ENCODE measurements around the gene ADAMTSL3. TPM values are rescaled to one million over a fixed set of nuclear protein-coding genes. Genes with fewer than 3 reads are reported as not detected.

Gene ADAMTSL3
- total RNA-seq, 1 experiment from 2014 or later, result 0.05 TPM

- TF ChIP-seq EZH2 (IDR thresholded peaks at IDR 0.05), result no peak
Observed at GRCh38 chr15:83694536-83694935, 40.6 kb downstream of the ADAMTSL3 start (continued).

- Histone ChIP-seq H3K27me3 (ENCODE audit: insufficient read depth, low read length) (peaks cover 10% of the 10 kb centered on the region), H3K9me2 (ENCODE audit: insufficient read depth) (no peaks in the 10 kb centered on the region), H3K4me2 (ENCODE audit: low read length) (no peak overlapping the region), H4K20me1 (ENCODE audit: insufficient read depth) (no peaks in the 10 kb centered on the region), H3K4me1 (ENCODE audit: control insufficient read depth in 1 of 2, insufficient read depth in 2 of 2, low read length in 2 of 2) (peaks cover 0 to 3% of the 10 kb centered on the region in 2 experiments; a peak in 1 of 4 replicates), H3K9me3 (ENCODE audit: control insufficient read depth in 1 of 2, insufficient read depth in 1 of 2, low read depth in 1 of 2, low read length in 2 of 2) (no peaks in the 10 kb centered on the region), H3K36me3 (ENCODE audit: control insufficient read depth in 1 of 2, insufficient read depth in 2 of 2, low read length in 2 of 2) (no peaks in the 10 kb centered on the region), H3K9ac (ENCODE audit: low read length) (no peak overlapping the region), H3K79me2 (ENCODE audit: insufficient read depth, low read length) (no peaks in the 10 kb centered on the region), H3K4me3 (replicated peaks in 1 of 2; ENCODE audit: low read depth in 1 of 2, low read length in 2 of 2) (no peak overlapping the region), H3K27ac (ENCODE audit: low read depth, low read length) (no peak overlapping the region), H2AFZ (ENCODE audit: low read depth, low read length, poor library complexity, severe bottlenecking) (no peak overlapping the region)
- TF ChIP-seq TCF7L2 (IDR thresholded peaks at IDR 0.05; ENCODE audit: borderline replicate concordance, extremely low read depth, insufficient read depth, insufficient read length) (no peak), JUND (IDR thresholded peaks at IDR 0.05) (no peak), RAD21 (IDR thresholded peaks at IDR 0.05; ENCODE audit: low read depth) (no peak), SIN3A (IDR thresholded peaks at IDR 0.05; ENCODE audit: low read depth) (no peak), ZBTB33 (IDR thresholded peaks at IDR 0.05; ENCODE audit: extremely low read depth, insufficient replicate concordance, low read length) (no peak), SRF (IDR thresholded peaks at IDR 0.05; ENCODE audit: low read depth) (no peak), SP1 (IDR thresholded peaks at IDR 0.05; ENCODE audit: low read depth) (no peak), ZNF274 (IDR thresholded peaks at IDR 0.05; ENCODE audit: low read depth, low read length) (no peak), MAX (IDR thresholded peaks at IDR 0.05) (no peak), CTCF (IDR thresholded peaks at IDR 0.05 in 2 of 3, conservative IDR thresholded peaks at IDR 0.05 in 1 of 3; ENCODE audit: borderline replicate concordance in 1 of 3, insufficient read depth in 1 of 3, low read depth in 2 of 3, low read length in 2 of 3) (no peak), REST (IDR thresholded peaks at IDR 0.05; ENCODE audit: low read depth) (no peak)
- DNase-seq (ENCODE audit: low read depth, low spot score) (no peak), ATAC-seq (no peak)
- no TSS peak for BruUV-seq (replicated peaks)
- POLR2A ChIA-PET, result no interaction called here
- RAD21 ChIA-PET (ENCODE audit: low non-redundant PET in 1 of 2, low total read pairs in 2 of 2, uncharacterized antibody in 2 of 2, unreplicated experiment in 2 of 2), result no interaction called here
- intact Hi-C loops (cut with micrococcal nuclease), result no loop called here
- CTCF ChIA-PET, result no interaction called here
Observed at GRCh38 chr15:83695246-83695645, 41.3 kb downstream of the ADAMTSL3 start.

All from HCT116 (cell line).